ENCODE data around the gene HECW1.

- TF ChIP-seq POLR2AphosphoS5 (IDR thresholded peaks at IDR 0.05; ENCODE audit: borderline replicate concordance, low read depth, low read length) (no peak), EZH2 (IDR thresholded peaks at IDR 0.05) (no peak)
Measured at GRCh38 chr7:43522406-43523156, 410.1 kb downstream of the HECW1 start.

Measured in SK-N-MC (cell line).